Measurements from ENCODE around the gene CGB8. TPM values are rescaled to one million over a fixed set of nuclear protein-coding genes. Genes with fewer than 3 reads are reported as not detected.
"Not testable (repeated sequence)": the region's sequence is repeated elsewhere in the genome, so short reads cannot be mapped to it uniquely, and the experiment has no call there.

The CGB8 gene
- total and polyA plus RNA-seq, 2 donors (not counting 1 experiment from before 2014, with no cell fraction given): not detected

DNA sequence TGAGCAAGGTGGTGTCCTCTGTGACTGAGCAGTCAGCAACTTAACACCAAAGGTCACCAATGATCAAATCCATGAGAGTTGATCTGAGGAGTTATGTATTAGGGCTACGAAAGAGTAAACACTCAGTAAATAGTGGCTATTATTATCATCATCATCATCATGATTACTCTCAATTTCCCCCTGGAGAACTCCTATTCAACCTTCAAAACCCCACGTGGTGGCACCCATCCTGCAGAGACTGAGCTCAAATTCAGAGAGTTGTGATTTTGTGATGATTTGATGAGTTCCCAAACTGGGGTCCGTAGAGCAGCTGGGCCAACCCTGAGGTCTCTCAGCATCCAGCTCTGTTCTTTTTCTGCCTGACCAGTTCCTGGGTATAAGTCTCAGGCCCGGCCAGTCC is 923 bp upstream of the CGB8 start:
- H3K4me2 ChIP-seq (ENCODE audit: extremely low read depth, insufficient read depth, low read length); H3K4me1 ChIP-seq (ENCODE audit: control insufficient read depth, extremely low read depth, insufficient read depth, low read length); H3K36me3 ChIP-seq (ENCODE audit: control insufficient read depth, insufficient read depth, low read length); H3K9me3 ChIP-seq (ENCODE audit: control insufficient read depth, insufficient read depth, low read depth, low read length); H3K4me3 ChIP-seq (replicated peaks in 1 of 4; ENCODE audit: control extremely low read depth in 1 of 4, insufficient read depth in 1 of 4, low read depth in 3 of 4, low read length in 4 of 4); H3K9ac ChIP-seq (ENCODE audit: insufficient read depth, low read length); H3K27ac ChIP-seq (ENCODE audit: insufficient read depth, low read length); DNase-seq (ENCODE audit: low read depth in 2 of 2); H3K79me2 ChIP-seq (ENCODE audit: control insufficient read depth, insufficient read depth, low read length); H2AFZ ChIP-seq (ENCODE audit: low read length); H3K27me3 ChIP-seq (ENCODE audit: control insufficient read depth, insufficient read depth, low read length); H4K20me1 ChIP-seq (ENCODE audit: control insufficient read depth, extremely low read depth, insufficient read depth, low read length): not testable (repeated sequence)

DNA sequence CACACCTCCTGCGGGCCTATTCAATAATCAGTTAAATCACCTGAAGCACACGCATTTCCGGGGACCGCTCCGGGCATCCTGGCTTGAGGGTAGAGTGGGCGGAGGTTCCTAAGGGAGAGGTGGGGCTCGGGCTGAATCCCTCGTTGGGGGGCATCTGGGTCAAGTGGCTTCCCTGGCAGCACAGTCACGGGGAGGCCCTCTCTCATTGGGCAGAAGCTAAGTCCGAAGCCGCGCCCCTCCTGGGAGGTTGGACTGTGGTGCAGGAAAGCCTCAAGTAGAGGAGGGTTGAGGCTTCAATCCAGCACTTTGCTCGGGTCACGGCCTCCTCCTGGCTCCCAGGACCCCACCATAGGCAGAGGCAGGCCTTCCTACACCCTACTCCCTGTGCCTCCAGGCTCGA is 5.4 kb downstream of the CGB8 start, which contains the start of gene CGB5:
CGB5 (plus strand) TSS at position 301 of the 400 bp plus-strand sequence. CDS start 362 bp downstream, outside the sequence.
- H3K4me2 ChIP-seq (ENCODE audit: extremely low read depth, insufficient read depth, low read length); H4K20me1 ChIP-seq (ENCODE audit: control insufficient read depth, extremely low read depth, insufficient read depth, low read length); H3K9me3 ChIP-seq (ENCODE audit: control insufficient read depth, insufficient read depth, low read depth, low read length); H3K36me3 ChIP-seq (ENCODE audit: control insufficient read depth, insufficient read depth, low read length); H3K27ac ChIP-seq (ENCODE audit: insufficient read depth, low read length); H3K4me3 ChIP-seq (replicated peaks in 1 of 4; ENCODE audit: control extremely low read depth in 1 of 4, insufficient read depth in 1 of 4, low read depth in 3 of 4, low read length in 4 of 4); H3K79me2 ChIP-seq (ENCODE audit: control insufficient read depth, insufficient read depth, low read length); H3K27me3 ChIP-seq (ENCODE audit: control insufficient read depth, insufficient read depth, low read length); H3K9ac ChIP-seq (ENCODE audit: insufficient read depth, low read length); DNase-seq (ENCODE audit: low read depth in 2 of 2); H2AFZ ChIP-seq (ENCODE audit: low read length); H3K4me1 ChIP-seq (ENCODE audit: control insufficient read depth, extremely low read depth, insufficient read depth, low read length): not testable (repeated sequence)

DNA sequence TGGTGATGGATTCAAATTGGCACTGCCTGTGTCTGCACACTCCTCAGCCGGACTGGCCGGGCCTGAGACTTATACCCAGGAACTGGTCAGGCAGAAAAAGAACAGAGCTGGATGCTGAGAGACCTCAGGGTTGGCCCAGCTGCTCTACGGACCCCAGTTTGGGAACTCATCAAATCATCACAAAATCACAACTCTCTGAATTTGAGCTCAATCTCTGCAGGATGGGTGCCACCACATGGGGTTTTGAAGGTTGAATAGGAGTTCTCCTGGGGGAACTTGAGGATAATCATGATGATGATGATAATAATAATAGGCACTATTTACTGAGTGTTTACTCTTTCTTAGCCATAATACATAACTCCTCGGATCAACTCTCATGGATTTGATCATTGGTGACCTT is 6.2 kb downstream of the CGB8 start:
- not testable (repeated sequence) for H3K36me3 ChIP-seq (ENCODE audit: control insufficient read depth, insufficient read depth, low read length); DNase-seq (ENCODE audit: low read depth in 2 of 2); H3K79me2 ChIP-seq (ENCODE audit: control insufficient read depth, insufficient read depth, low read length); H3K4me3 ChIP-seq (replicated peaks in 1 of 4; ENCODE audit: control extremely low read depth in 1 of 4, insufficient read depth in 1 of 4, low read depth in 3 of 4, low read length in 4 of 4); H3K9ac ChIP-seq (ENCODE audit: insufficient read depth, low read length); H3K4me2 ChIP-seq (ENCODE audit: extremely low read depth, insufficient read depth, low read length); H3K9me3 ChIP-seq (ENCODE audit: control insufficient read depth, insufficient read depth, low read depth, low read length); H2AFZ ChIP-seq (ENCODE audit: low read length); H4K20me1 ChIP-seq (ENCODE audit: control insufficient read depth, extremely low read depth, insufficient read depth, low read length); H3K27ac ChIP-seq (ENCODE audit: insufficient read depth, low read length); H3K4me1 ChIP-seq (ENCODE audit: control insufficient read depth, extremely low read depth, insufficient read depth, low read length); H3K27me3 ChIP-seq (ENCODE audit: control insufficient read depth, insufficient read depth, low read length)

DNA sequence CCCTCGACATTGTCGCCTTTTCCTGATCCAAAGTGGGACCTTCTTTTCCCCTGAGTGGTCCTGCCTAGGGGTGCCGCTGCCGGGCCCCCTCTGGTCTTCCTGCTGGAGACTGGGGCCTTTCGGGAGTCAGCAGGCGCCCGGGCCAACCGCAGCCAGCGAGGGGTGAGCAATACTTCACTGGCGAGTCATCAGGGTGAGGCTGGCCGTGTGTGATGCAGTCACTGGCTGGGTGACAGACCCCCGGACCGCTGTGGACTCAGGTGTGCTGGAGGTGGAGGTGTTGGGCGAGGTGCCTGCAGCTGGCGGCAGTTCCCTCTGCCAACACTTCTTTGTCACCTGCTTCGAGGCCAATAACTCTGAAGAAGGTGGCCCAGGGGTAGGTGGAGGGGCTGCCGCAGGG is 6.7 kb downstream of the CGB8 start:
- Histone ChIP-seq H4K20me1 (ENCODE audit: control insufficient read depth, extremely low read depth, insufficient read depth, low read length) (no peaks in the 10 kb centered on the region), H3K36me3 (ENCODE audit: control insufficient read depth, insufficient read depth, low read length) (no peaks in the 10 kb centered on the region), H3K4me1 (ENCODE audit: control insufficient read depth, extremely low read depth, insufficient read depth, low read length) (no peaks in the 10 kb centered on the region), H2AFZ (ENCODE audit: low read length) (no peak overlapping the region), H3K27me3 (ENCODE audit: control insufficient read depth, insufficient read depth, low read length) (no peaks in the 10 kb centered on the region), H3K9me3 (ENCODE audit: control insufficient read depth, insufficient read depth, low read depth, low read length) (no peaks in the 10 kb centered on the region), H3K79me2 (ENCODE audit: control insufficient read depth, insufficient read depth, low read length) (no peaks in the 10 kb centered on the region), H3K4me3 (replicated peaks in 1 of 4; ENCODE audit: control extremely low read depth in 1 of 4, insufficient read depth in 1 of 4, low read depth in 3 of 4, low read length in 4 of 4) (no peak overlapping the region), H3K4me2 (ENCODE audit: extremely low read depth, insufficient read depth, low read length) (no peak overlapping the region), H3K27ac (ENCODE audit: insufficient read depth, low read length) (no peak overlapping the region), H3K9ac (ENCODE audit: insufficient read depth, low read length) (no peak overlapping the region)
- TF ChIP-seq, protein P1, sequence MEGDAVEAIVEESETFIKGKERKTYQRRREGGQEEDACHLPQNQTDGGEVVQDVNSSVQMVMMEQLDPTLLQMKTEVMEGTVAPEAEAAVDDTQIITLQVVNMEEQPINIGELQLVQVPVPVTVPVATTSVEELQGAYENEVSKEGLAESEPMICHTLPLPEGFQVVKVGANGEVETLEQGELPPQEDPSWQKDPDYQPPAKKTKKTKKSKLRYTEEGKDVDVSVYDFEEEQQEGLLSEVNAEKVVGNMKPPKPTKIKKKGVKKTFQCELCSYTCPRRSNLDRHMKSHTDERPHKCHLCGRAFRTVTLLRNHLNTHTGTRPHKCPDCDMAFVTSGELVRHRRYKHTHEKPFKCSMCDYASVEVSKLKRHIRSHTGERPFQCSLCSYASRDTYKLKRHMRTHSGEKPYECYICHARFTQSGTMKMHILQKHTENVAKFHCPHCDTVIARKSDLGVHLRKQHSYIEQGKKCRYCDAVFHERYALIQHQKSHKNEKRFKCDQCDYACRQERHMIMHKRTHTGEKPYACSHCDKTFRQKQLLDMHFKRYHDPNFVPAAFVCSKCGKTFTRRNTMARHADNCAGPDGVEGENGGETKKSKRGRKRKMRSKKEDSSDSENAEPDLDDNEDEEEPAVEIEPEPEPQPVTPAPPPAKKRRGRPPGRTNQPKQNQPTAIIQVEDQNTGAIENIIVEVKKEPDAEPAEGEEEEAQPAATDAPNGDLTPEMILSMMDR (conservative IDR thresholded peaks at IDR 0.05 in 1 of 2, IDR thresholded peaks at IDR 0.05 in 1 of 2; ENCODE audit: low read depth in 1 of 2, low read length in 2 of 2): no peak
- TF ChIP-seq EZH2 (IDR thresholded peaks at IDR 0.05; ENCODE audit: low read length, missing control alignments): no peak
- DNase-seq (ENCODE audit: low read depth in 2 of 2): peak in 1 of 2 donors; percentile 71

DNA sequence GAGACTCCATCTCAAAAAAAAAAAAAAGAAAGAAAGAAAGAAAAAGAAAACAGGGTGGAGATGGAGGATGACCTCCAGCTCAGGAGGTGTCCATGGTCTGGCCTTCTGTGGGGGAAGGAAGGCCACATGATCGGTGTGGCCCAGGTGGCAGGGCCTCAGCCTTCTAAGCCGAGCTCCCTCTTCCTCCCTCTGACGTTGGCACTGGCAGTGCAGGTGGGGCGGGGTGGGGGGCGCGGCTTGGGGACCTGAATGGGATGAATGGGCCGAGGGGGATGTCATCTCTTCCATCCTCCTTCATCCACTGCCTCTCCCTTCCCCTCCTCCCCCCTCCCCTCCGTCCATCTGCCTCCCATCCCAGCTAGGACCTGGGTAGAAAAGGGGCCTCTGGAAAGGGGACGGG is 9.2 kb downstream of the CGB8 start:
- H3K4me1 ChIP-seq (ENCODE audit: control insufficient read depth, extremely low read depth, insufficient read depth, low read length); H3K9me3 ChIP-seq (ENCODE audit: control insufficient read depth, insufficient read depth, low read depth, low read length); H4K20me1 ChIP-seq (ENCODE audit: control insufficient read depth, extremely low read depth, insufficient read depth, low read length); H2AFZ ChIP-seq (ENCODE audit: low read length); DNase-seq (ENCODE audit: low read depth in 2 of 2); H3K36me3 ChIP-seq (ENCODE audit: control insufficient read depth, insufficient read depth, low read length); H3K4me2 ChIP-seq (ENCODE audit: extremely low read depth, insufficient read depth, low read length); H3K79me2 ChIP-seq (ENCODE audit: control insufficient read depth, insufficient read depth, low read length); H3K27me3 ChIP-seq (ENCODE audit: control insufficient read depth, insufficient read depth, low read length); H3K9ac ChIP-seq (ENCODE audit: insufficient read depth, low read length); H3K27ac ChIP-seq (ENCODE audit: insufficient read depth, low read length); H3K4me3 ChIP-seq (replicated peaks in 1 of 4; ENCODE audit: control extremely low read depth in 1 of 4, insufficient read depth in 1 of 4, low read depth in 3 of 4, low read length in 4 of 4): not testable (repeated sequence)

DNA sequence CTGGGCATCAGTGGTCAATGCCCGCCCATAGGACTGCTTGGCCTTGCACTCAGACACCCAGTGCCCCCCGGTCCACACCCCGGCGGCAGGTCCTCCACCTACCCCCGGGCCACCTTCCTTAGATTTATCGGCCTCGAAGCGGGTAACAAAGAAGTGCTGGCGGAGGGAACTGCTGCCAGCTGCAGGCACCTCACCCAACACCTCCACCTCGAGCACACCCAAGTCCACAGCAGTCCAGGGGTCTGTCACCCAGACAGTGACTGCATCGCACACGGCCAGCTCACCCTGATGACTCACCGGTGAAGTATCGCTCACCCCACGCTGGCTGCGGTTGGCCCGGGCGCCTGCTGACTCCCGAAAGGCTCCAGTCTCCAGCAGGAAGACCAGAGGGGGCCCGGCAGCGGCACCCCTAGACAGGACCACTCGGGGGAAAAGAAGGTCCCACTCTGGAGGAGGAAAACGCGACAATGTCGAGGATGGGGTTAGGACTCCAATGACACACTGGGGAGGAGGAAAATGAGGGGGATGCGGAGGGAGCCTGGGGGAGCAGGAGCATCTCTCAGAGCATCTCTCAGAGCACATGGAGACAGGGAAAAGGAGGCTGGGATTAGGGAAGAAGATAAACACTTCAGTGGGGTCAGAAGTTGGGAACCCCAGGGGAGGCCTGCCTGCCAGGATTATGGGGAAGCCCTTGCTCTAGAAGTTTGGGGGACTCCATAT is 10.2 kb downstream of the CGB8 start:
- H3K79me2 ChIP-seq (ENCODE audit: control insufficient read depth, insufficient read depth, low read length); H3K4me3 ChIP-seq (replicated peaks in 1 of 4; ENCODE audit: control extremely low read depth in 1 of 4, insufficient read depth in 1 of 4, low read depth in 3 of 4, low read length in 4 of 4); H3K36me3 ChIP-seq (ENCODE audit: control insufficient read depth, insufficient read depth, low read length); H4K20me1 ChIP-seq (ENCODE audit: control insufficient read depth, extremely low read depth, insufficient read depth, low read length); H3K9me3 ChIP-seq (ENCODE audit: control insufficient read depth, insufficient read depth, low read depth, low read length); H3K4me2 ChIP-seq (ENCODE audit: extremely low read depth, insufficient read depth, low read length); H3K4me1 ChIP-seq (ENCODE audit: control insufficient read depth, extremely low read depth, insufficient read depth, low read length); H3K9ac ChIP-seq (ENCODE audit: insufficient read depth, low read length); H3K27ac ChIP-seq (ENCODE audit: insufficient read depth, low read length); H3K27me3 ChIP-seq (ENCODE audit: control insufficient read depth, insufficient read depth, low read length); H2AFZ ChIP-seq (ENCODE audit: low read length): not testable (repeated sequence)
- DNase-seq (ENCODE audit: low read depth in 2 of 2): peak in 1 of 2 donors; percentile 87

Measured in fibroblast of lung (primary cell).